ENCODE results near the gene RTF2. TPM values are rescaled to one million over a fixed set of nuclear protein-coding genes. Genes with fewer than 3 reads are reported as not detected.

The RTF2 gene
- total and polyA plus RNA-seq, 7 experiments from 2014 or later = 62.5 to 157 (median 81.2) TPM

GRCh38 chr20:56439771-56440291, 28.6 kb upstream of the RTF2 start:
- Mint-ChIP-seq H3K27me3 (no peaks in the 10 kb centered on the region), H3K36me3 (peaks cover 0 to 30% (median 5%) of the 10 kb centered on the region in 5 donors), H3K4me3 (peak overlapping the region in 9 of 10 donors; percentile 64 to 82 (median 74)), H3K4me1 (peaks cover 29 to 70% (median 51%) of the 10 kb centered on the region in 7 donors), H3K9me3 (no peaks in the 10 kb centered on the region), H3K27ac (peak overlapping the region; percentile 81 to 95 (median 91))
- Histone ChIP-seq H3K36me3 (ENCODE audit: control insufficient read depth in 2 of 3, insufficient read depth in 3 of 3, low read length in 3 of 3) (peaks cover 0 to 22% (median 3%) of the 10 kb centered on the region in 3 experiments), H3K27ac (ENCODE audit: low read depth, low read length) (peak overlapping the region; percentile 59), H3K27me3 (ENCODE audit: control insufficient read depth in 2 of 2, insufficient read depth in 2 of 2, low read length in 2 of 2) (no peaks in the 10 kb centered on the region), H3K4me3 (ENCODE audit: low read length) (no peak overlapping the region), H3K9me3 (ENCODE audit: control insufficient read depth in 2 of 3, low read length in 3 of 3) (no peaks in the 10 kb centered on the region), H3K4me1 (ENCODE audit: control insufficient read depth in 2 of 2, insufficient read depth in 2 of 2, low read length in 2 of 2) (peaks cover 36 to 43% of the 10 kb centered on the region in 2 donors)
- POLR2A ChIA-PET = interaction anchor here (0.8 to 1.8 kb wide), 5 partner anchors 8 to 47 kb away, joined by 3 to 14 read pairs (median 4); partner anchors contain the start of genes CASS4 and RTF2
- DNase-seq (no peak), ATAC-seq (peak; percentile 21)
- intact Hi-C loops (cut with micrococcal nuclease) = loop anchor here (1.0 to 2.0 kb wide), 6 partner anchors 10 to 39 kb away; partner anchors contain the start of genes CASS4 (in 2 of the 2) and RTF2 (in 2 of the 2)
- CTCF ChIA-PET = interaction anchor here (0.7 to 1.5 kb wide), 3 partner anchors 10 to 30 kb away, joined by 3 to 4 read pairs (median 3); no protein-coding TSS in a partner anchor

GRCh38 chr20:56440346-56441007, 27.9 kb upstream of the RTF2 start:
- DNase-seq (peak in 8 of 9 donors; percentile 39 to 68 (median 50)), ATAC-seq (peak; percentile 78)
- ChIA-PET CTCF (interaction anchor here (0.8 to 1.5 kb wide), 2 partner anchors 11 to 31 kb away, joined by 3 to 4 read pairs; no protein-coding TSS in a partner anchor), POLR2A (interaction anchor here (0.8 to 1.8 kb wide), 5 partner anchors 9 to 47 kb away, joined by 3 to 14 read pairs (median 4); partner anchors contain the start of genes CASS4 and RTF2)
- H3K27me3 Mint-ChIP-seq = no peaks in the 10 kb centered on the region
- H3K4me3 Mint-ChIP-seq = peak overlapping the region; percentile 64 to 82 (median 74)
- peaks cover 29 to 67% (median 50%) of the 10 kb centered on the region in 7 donors for H3K4me1 Mint-ChIP-seq
- Histone ChIP-seq H3K36me3 (ENCODE audit: control insufficient read depth in 2 of 3, insufficient read depth in 3 of 3, low read length in 3 of 3) (peaks cover 0 to 23% (median 6%) of the 10 kb centered on the region in 3 experiments), H3K4me1 (ENCODE audit: control insufficient read depth in 2 of 2, insufficient read depth in 2 of 2, low read length in 2 of 2) (peaks cover 36 to 43% of the 10 kb centered on the region in 2 donors), H3K27ac (ENCODE audit: low read depth, low read length) (peak overlapping the region; percentile 59), H3K27me3 (ENCODE audit: control insufficient read depth in 2 of 2, insufficient read depth in 2 of 2, low read length in 2 of 2) (no peaks in the 10 kb centered on the region), H3K9me3 (ENCODE audit: control insufficient read depth in 2 of 3, low read length in 3 of 3) (no peaks in the 10 kb centered on the region), H3K4me3 (ENCODE audit: low read length) (peak overlapping the region; percentile 9)
- peak overlapping the region; percentile 81 to 95 (median 91) for H3K27ac Mint-ChIP-seq
- intact Hi-C loops (cut with micrococcal nuclease) = loop anchor here (1.0 to 2.0 kb wide), 6 partner anchors 10 to 40 kb away; partner anchors contain the start of genes CASS4 (in 2 of the 2) and RTF2 (in 2 of the 2)
- H3K36me3 Mint-ChIP-seq = peaks cover 4 to 32% (median 10%) of the 10 kb centered on the region in 5 donors
- H3K9me3 Mint-ChIP-seq = peaks cover 0 to 3% (median 0%) of the 10 kb centered on the region in 11 donors

- Histone ChIP-seq H3K4me1 (ENCODE audit: control insufficient read depth in 2 of 2, insufficient read depth in 2 of 2, low read length in 2 of 2) (peaks cover 36 to 43% of the 10 kb centered on the region in 2 donors), H3K9me3 (ENCODE audit: control insufficient read depth in 2 of 3, low read length in 3 of 3) (no peaks in the 10 kb centered on the region), H3K27me3 (ENCODE audit: control insufficient read depth in 2 of 2, insufficient read depth in 2 of 2, low read length in 2 of 2) (no peaks in the 10 kb centered on the region), H3K27ac (ENCODE audit: low read depth, low read length) (peak overlapping the region; percentile 17), H3K36me3 (ENCODE audit: control insufficient read depth in 2 of 3, insufficient read depth in 3 of 3, low read length in 3 of 3) (peaks cover 0 to 29% (median 3%) of the 10 kb centered on the region in 3 experiments), H3K4me3 (ENCODE audit: low read length) (no peak overlapping the region)
- Mint-ChIP-seq H3K27me3 (no peaks in the 10 kb centered on the region), H3K9me3 (peaks cover 0 to 3% (median 0%) of the 10 kb centered on the region in 11 donors), H3K4me1 (peaks cover 27 to 58% (median 45%) of the 10 kb centered on the region in 7 donors), H3K27ac (peak overlapping the region; percentile 58 to 89 (median 73)), H3K36me3 (peaks cover 9 to 32% (median 14%) of the 10 kb centered on the region in 5 donors), H3K4me3 (peak overlapping the region in 8 of 10 donors; percentile 18 to 66 (median 37))
- ChIA-PET POLR2A (interaction anchor here (0.9 to 2.0 kb wide), 4 partner anchors 9 to 29 kb away, joined by 3 to 7 read pairs (median 4); no protein-coding TSS in a partner anchor), CTCF (interaction anchor here (0.8 to 1.6 kb wide), 2 partner anchors 11 to 13 kb away, joined by 3 to 4 read pairs; no protein-coding TSS in a partner anchor)
- ATAC-seq = peak; percentile 39
- peak in 1 of 9 donors; percentile 10 for DNase-seq
- intact Hi-C loops (cut with micrococcal nuclease) = no loop called here
These were observed 25.8 kb upstream of the RTF2 start for GRCh38 chr20:56442389-56443365.

GRCh38 chr20:56443654-56444540, 24.5 kb upstream of the RTF2 start:
- Histone ChIP-seq H3K9me3 (ENCODE audit: control insufficient read depth in 2 of 3, low read length in 3 of 3) (no peaks in the 10 kb centered on the region), H3K4me1 (ENCODE audit: control insufficient read depth in 2 of 2, insufficient read depth in 2 of 2, low read length in 2 of 2) (peaks cover 28 to 33% of the 10 kb centered on the region in 2 donors), H3K27me3 (ENCODE audit: control insufficient read depth in 2 of 2, insufficient read depth in 2 of 2, low read length in 2 of 2) (no peaks in the 10 kb centered on the region), H3K27ac (ENCODE audit: low read depth, low read length) (no peak overlapping the region), H3K36me3 (ENCODE audit: control insufficient read depth in 2 of 3, insufficient read depth in 3 of 3, low read length in 3 of 3) (peaks cover 0 to 24% (median 3%) of the 10 kb centered on the region in 3 experiments), H3K4me3 (ENCODE audit: low read length) (no peak overlapping the region)
- intact Hi-C loops (cut with micrococcal nuclease) = no loop called here
- CTCF ChIA-PET = interaction anchor here (0.8 to 1.6 kb wide), 2 partner anchors 10 to 15 kb away, joined by 3 to 4 read pairs; no protein-coding TSS in a partner anchor
- H3K4me1 Mint-ChIP-seq = peaks cover 24 to 46% (median 38%) of the 10 kb centered on the region in 7 donors
- H3K9me3 Mint-ChIP-seq = peaks cover 0 to 3% (median 0%) of the 10 kb centered on the region in 11 donors
- H3K27me3 Mint-ChIP-seq = no peaks in the 10 kb centered on the region
- peak overlapping the region in 6 of 9 donors; percentile 37 to 91 (median 72) for H3K27ac Mint-ChIP-seq
- H3K36me3 Mint-ChIP-seq = peaks cover 14 to 35% (median 17%) of the 10 kb centered on the region in 5 donors
- POLR2A ChIA-PET = interaction anchor here (0.6 to 2.3 kb wide), 5 partner anchors 11 to 40 kb away, joined by 3 to 5 read pairs (median 3); no protein-coding TSS in a partner anchor
- no peak for DNase-seq
- ATAC-seq = no peak
- peak overlapping the region in 1 of 10 donors; percentile 45 for H3K4me3 Mint-ChIP-seq

- Mint-ChIP-seq H3K27ac (peak overlapping the region in 4 of 9 donors; percentile 46 to 69 (median 57)), H3K36me3 (peaks cover 14 to 31% (median 17%) of the 10 kb centered on the region in 5 donors), H3K4me1 (peaks cover 18 to 36% (median 30%) of the 10 kb centered on the region in 7 donors), H3K9me3 (peaks cover 0 to 3% (median 0%) of the 10 kb centered on the region in 11 donors), H3K27me3 (no peaks in the 10 kb centered on the region), H3K4me3 (no peak overlapping the region)
- no peak overlapping the region for H3K4me3 ChIP-seq (ENCODE audit: low read length)
- intact Hi-C loops (cut with micrococcal nuclease) = no loop called here
- CTCF ChIA-PET = interaction anchor here (0.5 kb wide), 1 partner anchor 25 kb away, joined by 3 read pairs; no protein-coding TSS in a partner anchor
- H3K27me3 ChIP-seq (ENCODE audit: control insufficient read depth in 2 of 2, insufficient read depth in 2 of 2, low read length in 2 of 2) = no peaks in the 10 kb centered on the region
- POLR2A ChIA-PET = interaction anchor here (1.6 to 2.3 kb wide), 3 partner anchors 18 to 41 kb away, joined by 3 to 5 read pairs (median 5); no protein-coding TSS in a partner anchor
- H3K4me1 ChIP-seq (ENCODE audit: control insufficient read depth in 2 of 2, insufficient read depth in 2 of 2, low read length in 2 of 2) = peaks cover 16 to 21% of the 10 kb centered on the region in 2 donors
- no peak overlapping the region for H3K27ac ChIP-seq (ENCODE audit: low read depth, low read length)
- H3K36me3 ChIP-seq (ENCODE audit: control insufficient read depth in 2 of 3, insufficient read depth in 3 of 3, low read length in 3 of 3) = peaks cover 0 to 25% (median 3%) of the 10 kb centered on the region in 3 experiments
- no peak for ATAC-seq
- DNase-seq = no peak
- no peaks in the 10 kb centered on the region for H3K9me3 ChIP-seq (ENCODE audit: control insufficient read depth in 2 of 3, low read length in 3 of 3)
These were observed 23.3 kb upstream of the RTF2 start for GRCh38 chr20:56445130-56445529.

All from naive thymus-derived CD4-positive, alpha-beta T cell (primary cell).